ENCODE results near the gene SPACA4.

Gene SPACA4

GRCh38 chr19:48651683-48652048 lies 45.1 kb downstream of the SPACA4 start:
- no peak for TF ChIP-seq CTCF (IDR thresholded peaks at IDR 0.05; ENCODE audit: low read depth, low read length)
- no peak for DNase-seq
- H3K9me3 ChIP-seq (ENCODE audit: severe bottlenecking) = no peaks in the 10 kb centered on the region
- H3K27me3 ChIP-seq (ENCODE audit: insufficient read depth, low read depth, severe bottlenecking) = no peaks in the 10 kb centered on the region
- no peak overlapping the region for H3K4me3 ChIP-seq (ENCODE audit: low read depth, low read length)
- no peaks in the 10 kb centered on the region for H3K36me3 ChIP-seq
- no peak overlapping the region for H3K27ac ChIP-seq

- Histone ChIP-seq H3K27me3 (ENCODE audit: insufficient read depth, low read depth, severe bottlenecking) (no peaks in the 10 kb centered on the region), H3K36me3 (no peaks in the 10 kb centered on the region), H3K9me3 (ENCODE audit: severe bottlenecking) (no peaks in the 10 kb centered on the region), H3K4me3 (ENCODE audit: low read depth, low read length) (no peak overlapping the region), H3K27ac (peak overlapping the region; percentile 56)
- DNase-seq = peak; percentile 53
- TF ChIP-seq CTCF (IDR thresholded peaks at IDR 0.05; ENCODE audit: low read depth, low read length) = no peak
Observed at GRCh38 chr19:48654299-48655059, 47.9 kb downstream of the SPACA4 start.

- DNase-seq = no peak
- H3K4me3 ChIP-seq (ENCODE audit: low read depth, low read length) = no peak overlapping the region
Observed at GRCh38 chr19:48656840-48657474, 50.4 kb downstream of the SPACA4 start.

More at GRCh38 chr19:48656840-48657474, 50.4 kb downstream of the SPACA4 start:
- no peak for TF ChIP-seq CTCF (IDR thresholded peaks at IDR 0.05; ENCODE audit: low read depth, low read length)
- H3K36me3 ChIP-seq = no peaks in the 10 kb centered on the region
- peak overlapping the region; percentile 23; the same call in 1 of the 2 replicates for H3K27ac ChIP-seq
- H3K9me3 ChIP-seq (ENCODE audit: severe bottlenecking) = no peaks in the 10 kb centered on the region
- no peaks in the 10 kb centered on the region for H3K27me3 ChIP-seq (ENCODE audit: insufficient read depth, low read depth, severe bottlenecking)
